A673 (cell line): ENCODE results near the gene SNX2. TPM values are rescaled to one million over a fixed set of nuclear protein-coding genes. Genes with fewer than 3 reads are reported as not detected.

Source experiments
- BruUV-seq: library from RNA; stranded (reverse); fragments of 400-500 nt; replicated peaks from 2 replicates; lab custom pipeline; 2021; lab: Mats Ljungman, UMichigan
- CTCF ChIA-PET: fragments of 300-600 bp; sonication (Branson Sonifier 250); formaldehyde crosslinking; loops from one replicate; lab custom pipeline; 2022; ENCODE audit warnings: antibody characterized with exemption; lab: Charles Lee
- POLR2A ChIA-PET: fragments of 300-600 bp; sonication (Branson Sonifier 250); formaldehyde crosslinking; loops from one replicate; lab custom pipeline; 2022; ENCODE audit warnings: antibody characterized with exemption; ENCODE audit not compliant: low non-redundant PET; lab: Charles Lee
- DNase-seq: peaks from one replicate; pipeline ENCODE4 v3.0.0-alpha.2; 2015; ENCODE audit warnings: low spot score
- H3K27ac ChIP-seq: fragments of 200-600 bp; sonication (generic); 2 replicates; pipeline ENCODE4 v1.5.1; 2016; ENCODE audit warnings: mixed run types, low read depth, mild to moderate bottlenecking, mixed read lengths, antibody characterized with exemption, low read length; ENCODE audit not compliant: poor library complexity, severe bottlenecking
- H3K27me3 ChIP-seq: fragments of 200-600 bp; sonication (generic); replicated peaks from 2 replicates; pipeline ENCODE4 v1.6.1; 2017; ENCODE audit warnings: mixed run types, low read depth, mild to moderate bottlenecking, mixed read lengths, antibody characterized with exemption, low read length; ENCODE audit not compliant: insufficient read depth, poor library complexity
- H3K36me3 ChIP-seq: fragments of 200-600 bp; sonication (generic); 2 replicates; pipeline ENCODE4 v1.6.1; 2016; ENCODE audit warnings: mixed run types, mild to moderate bottlenecking, mixed read lengths, antibody characterized with exemption, low read length; ENCODE audit not compliant: insufficient read depth, poor library complexity, severe bottlenecking
- H3K4me1 ChIP-seq: fragments of 200-600 bp; sonication (generic); 2 replicates; pipeline ENCODE4 v1.6.1; 2017; ENCODE audit warnings: mixed run types, mild to moderate bottlenecking, mixed read lengths, antibody characterized with exemption, low read length; ENCODE audit not compliant: insufficient read depth, poor library complexity, severe bottlenecking
- H3K4me3 ChIP-seq: fragments of 200-600 bp; sonication (generic); 2 replicates; pipeline ENCODE4 v1.5.1; 2016; ENCODE audit warnings: low read depth, mixed run types, mild to moderate bottlenecking, mixed read lengths, low read length; ENCODE audit not compliant: poor library complexity, severe bottlenecking
- H3K9me3 ChIP-seq: fragments of 200-600 bp; sonication (generic); 2 replicates; pipeline ENCODE4 v1.6.1; 2016; ENCODE audit warnings: mixed run types, low read depth, mild to moderate bottlenecking, mixed read lengths, antibody characterized with exemption, low read length; ENCODE audit not compliant: poor library complexity, severe bottlenecking
- EZH2 ChIP-seq: fragments of 200-600 bp; sonication (generic); IDR thresholded peaks from 2 replicates; pipeline ENCODE4 v1.6.1; 2017; ENCODE audit warnings: borderline replicate concordance, low read depth, mild to moderate bottlenecking, mixed read lengths, antibody characterized with exemption, low read length; ENCODE audit not compliant: poor library complexity, severe bottlenecking
- intact Hi-C: fragments of 100-400 bp; cut with micrococcal nuclease; formaldehyde crosslinking; loops from one replicate; pipeline ENCODE4 v1.10.0; 2022; ENCODE audit not compliant: unreplicated experiment
- total RNA-seq: library from RNA; stranded (reverse); gene quantifications from 2 replicates; pipeline ENCODE4 v1.2.3, GENCODE V29; 2021
- TF ChIP-seq, protein P1 (sequence below): fragments of 300-800, 200-600 bp; sonication (generic); conservative IDR thresholded peaks from 2 replicates; pipeline ENCODE4 v1.5.1; 2017; ENCODE audit warnings: low read depth, mild to moderate bottlenecking, antibody characterized with exemption, low read length, moderate library complexity, mixed read lengths

The SNX2 gene
- total RNA-seq, 1 experiment from 2014 or later: 64.3 TPM

DNA sequence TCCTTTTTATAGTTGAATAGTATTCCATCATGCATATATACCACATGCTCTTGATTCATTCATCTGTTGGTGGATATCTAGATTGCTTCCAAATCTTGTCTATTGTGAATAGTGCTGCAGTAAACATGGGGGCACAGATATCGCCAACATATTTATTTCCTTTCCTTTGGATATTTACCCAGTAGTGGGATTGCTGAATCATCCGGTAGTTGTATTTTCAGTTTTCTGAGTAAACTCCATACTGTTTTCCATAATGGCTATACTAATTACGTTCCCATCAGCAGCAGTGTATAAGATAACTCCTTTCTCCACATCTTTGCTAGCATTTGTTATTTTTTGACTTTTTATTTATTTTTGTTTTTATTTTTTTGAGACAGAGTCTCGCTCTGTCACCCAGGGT is 3.3 kb downstream of the SNX2 start:
- no TSS peak for BruUV-seq
- CTCF ChIA-PET: no interaction called here
- POLR2A ChIA-PET: no interaction called here
- Histone ChIP-seq H3K36me3 (no peaks in the 10 kb centered on the region), H3K4me1 (no peaks in the 10 kb centered on the region), H3K4me3 (no peak overlapping the region), H3K27ac (no peak overlapping the region), H3K27me3 (no peaks in the 10 kb centered on the region), H3K9me3 (no peaks in the 10 kb centered on the region)
- DNase-seq: no peak
- intact Hi-C loops: no loop called here
- no peak for TF ChIP-seq EZH2
- TF ChIP-seq, protein P1, sequence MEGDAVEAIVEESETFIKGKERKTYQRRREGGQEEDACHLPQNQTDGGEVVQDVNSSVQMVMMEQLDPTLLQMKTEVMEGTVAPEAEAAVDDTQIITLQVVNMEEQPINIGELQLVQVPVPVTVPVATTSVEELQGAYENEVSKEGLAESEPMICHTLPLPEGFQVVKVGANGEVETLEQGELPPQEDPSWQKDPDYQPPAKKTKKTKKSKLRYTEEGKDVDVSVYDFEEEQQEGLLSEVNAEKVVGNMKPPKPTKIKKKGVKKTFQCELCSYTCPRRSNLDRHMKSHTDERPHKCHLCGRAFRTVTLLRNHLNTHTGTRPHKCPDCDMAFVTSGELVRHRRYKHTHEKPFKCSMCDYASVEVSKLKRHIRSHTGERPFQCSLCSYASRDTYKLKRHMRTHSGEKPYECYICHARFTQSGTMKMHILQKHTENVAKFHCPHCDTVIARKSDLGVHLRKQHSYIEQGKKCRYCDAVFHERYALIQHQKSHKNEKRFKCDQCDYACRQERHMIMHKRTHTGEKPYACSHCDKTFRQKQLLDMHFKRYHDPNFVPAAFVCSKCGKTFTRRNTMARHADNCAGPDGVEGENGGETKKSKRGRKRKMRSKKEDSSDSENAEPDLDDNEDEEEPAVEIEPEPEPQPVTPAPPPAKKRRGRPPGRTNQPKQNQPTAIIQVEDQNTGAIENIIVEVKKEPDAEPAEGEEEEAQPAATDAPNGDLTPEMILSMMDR: no peak

DNA sequence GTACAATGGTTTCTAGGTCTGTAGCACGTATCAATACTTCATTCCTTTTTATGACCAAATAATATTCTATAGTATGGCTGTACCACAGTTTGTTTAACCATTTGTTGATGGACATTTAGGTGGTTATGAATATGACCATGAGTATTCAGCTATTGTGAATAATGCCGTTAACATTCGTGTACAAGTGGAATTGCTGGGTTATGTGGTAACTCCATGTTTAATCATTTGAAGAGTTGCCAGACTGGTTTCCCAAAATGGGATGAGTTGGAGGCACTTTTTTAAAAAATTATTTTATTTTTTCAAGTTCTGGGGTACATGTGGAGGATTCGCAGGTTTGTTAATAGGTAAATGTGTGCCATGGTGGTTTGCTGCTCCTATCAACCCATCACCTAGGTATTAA is 4.6 kb downstream of the SNX2 start:
- ChIA-PET POLR2A (no interaction called here), CTCF (no interaction called here)
- H3K27me3 ChIP-seq: no peaks in the 10 kb centered on the region
- H3K27ac ChIP-seq: no peak overlapping the region
- no peaks in the 10 kb centered on the region for H3K4me1 ChIP-seq
- H3K36me3 ChIP-seq: no peaks in the 10 kb centered on the region
- intact Hi-C loops: no loop called here
- no TSS peak for BruUV-seq
- H3K9me3 ChIP-seq: no peaks in the 10 kb centered on the region
- no peak overlapping the region for H3K4me3 ChIP-seq
- no peak for DNase-seq
- TF ChIP-seq, protein P1: no peak
- no peak for TF ChIP-seq EZH2

DNA sequence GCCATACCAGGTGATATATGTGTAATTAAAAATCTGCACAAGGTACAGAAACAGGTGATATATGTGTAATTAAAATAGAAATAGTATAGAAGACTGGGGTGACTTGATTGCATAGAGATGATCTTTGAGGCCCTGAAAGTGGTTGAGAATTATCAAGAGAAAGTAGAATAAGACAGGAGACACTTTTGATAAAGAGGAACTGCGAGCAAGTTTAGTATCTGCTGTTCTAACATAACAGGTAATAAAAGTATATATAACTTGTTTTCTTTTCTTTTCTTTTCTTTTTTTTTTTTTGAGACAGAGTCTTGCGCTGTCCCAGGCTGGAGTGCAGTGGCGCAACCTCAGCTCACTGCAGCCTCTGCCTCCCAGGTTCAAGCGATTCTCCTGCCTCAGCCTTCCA is 5.4 kb downstream of the SNX2 start:
- ChIA-PET CTCF (no interaction called here), POLR2A (no interaction called here)
- Histone ChIP-seq H3K27ac (no peak overlapping the region), H3K27me3 (no peaks in the 10 kb centered on the region), H3K9me3 (peaks cover 6% of the 10 kb centered on the region), H3K4me3 (no peak overlapping the region), H3K36me3 (peaks cover 4% of the 10 kb centered on the region), H3K4me1 (no peaks in the 10 kb centered on the region)
- BruUV-seq: no TSS peak
- intact Hi-C loops: no loop called here
- TF ChIP-seq, protein P1: no peak
- no peak for TF ChIP-seq EZH2
- DNase-seq: no peak
